DOHH2 (cell line): Measurements from ENCODE around the gene ATRN.

Experiments used
- EZH2phosphoT487 ChIP-seq: fragments of 200-600 bp; sonication (generic); IDR thresholded peaks from 2 replicates; pipeline ENCODE4 v1.6.1; 2017; ENCODE audit warnings: borderline replicate concordance, mild to moderate bottlenecking, antibody characterized with exemption, low read length, moderate library complexity, mixed read lengths
- TF ChIP-seq, protein P1 (sequence below): fragments of 200-600 bp; sonication (generic); IDR thresholded peaks from one replicate; pipeline ENCODE4 v1.5.1; 2014; ENCODE audit warnings: antibody characterized with exemption, mild to moderate bottlenecking, low read depth, low read length; ENCODE audit not compliant: poor library complexity, severe bottlenecking

DNA sequence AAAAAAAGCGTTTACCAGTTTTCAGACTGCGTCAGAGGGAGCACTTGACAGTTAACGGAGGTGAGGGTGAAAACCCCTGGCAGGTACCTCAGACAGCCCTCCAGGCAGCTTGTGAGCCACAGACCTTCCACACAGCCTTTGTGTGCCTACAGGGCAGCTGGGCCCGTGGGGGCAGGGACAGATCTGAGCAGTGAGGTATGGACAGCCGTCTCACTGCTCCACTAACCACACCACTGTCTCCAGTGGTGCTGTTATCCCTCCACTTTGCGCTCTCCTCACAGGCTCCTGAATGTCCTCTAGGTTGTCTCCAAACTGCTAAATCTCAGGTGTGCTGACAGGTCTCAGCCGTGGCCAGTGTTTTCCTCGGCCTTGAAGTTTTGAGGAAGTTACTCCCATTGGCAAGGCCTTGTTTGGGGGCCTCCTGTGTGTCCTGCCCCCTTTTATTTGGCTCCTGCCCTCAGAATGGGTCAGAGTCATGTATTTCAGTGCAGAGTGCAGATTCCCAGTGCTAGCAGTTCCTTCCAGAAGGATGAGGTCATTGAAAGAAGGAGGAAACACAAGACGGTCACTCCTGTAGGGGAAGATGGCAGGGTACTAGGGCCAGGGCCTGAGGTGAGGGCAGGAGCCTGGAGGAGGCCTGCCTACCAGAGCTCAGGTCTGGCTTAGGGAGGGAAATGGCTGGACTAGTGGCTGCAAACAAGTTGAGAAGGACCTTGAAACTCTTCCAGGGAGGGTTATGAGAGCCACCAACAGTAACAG, 180.6 kb downstream of the ATRN start:
- TF ChIP-seq, protein P1, sequence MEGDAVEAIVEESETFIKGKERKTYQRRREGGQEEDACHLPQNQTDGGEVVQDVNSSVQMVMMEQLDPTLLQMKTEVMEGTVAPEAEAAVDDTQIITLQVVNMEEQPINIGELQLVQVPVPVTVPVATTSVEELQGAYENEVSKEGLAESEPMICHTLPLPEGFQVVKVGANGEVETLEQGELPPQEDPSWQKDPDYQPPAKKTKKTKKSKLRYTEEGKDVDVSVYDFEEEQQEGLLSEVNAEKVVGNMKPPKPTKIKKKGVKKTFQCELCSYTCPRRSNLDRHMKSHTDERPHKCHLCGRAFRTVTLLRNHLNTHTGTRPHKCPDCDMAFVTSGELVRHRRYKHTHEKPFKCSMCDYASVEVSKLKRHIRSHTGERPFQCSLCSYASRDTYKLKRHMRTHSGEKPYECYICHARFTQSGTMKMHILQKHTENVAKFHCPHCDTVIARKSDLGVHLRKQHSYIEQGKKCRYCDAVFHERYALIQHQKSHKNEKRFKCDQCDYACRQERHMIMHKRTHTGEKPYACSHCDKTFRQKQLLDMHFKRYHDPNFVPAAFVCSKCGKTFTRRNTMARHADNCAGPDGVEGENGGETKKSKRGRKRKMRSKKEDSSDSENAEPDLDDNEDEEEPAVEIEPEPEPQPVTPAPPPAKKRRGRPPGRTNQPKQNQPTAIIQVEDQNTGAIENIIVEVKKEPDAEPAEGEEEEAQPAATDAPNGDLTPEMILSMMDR: no peak
- no peak for TF ChIP-seq EZH2phosphoT487
